ENCODE measurements around the gene CAP2.
"Not testable (repeated sequence)": the region's sequence is repeated elsewhere in the genome, so short reads cannot be mapped to it uniquely, and the experiment has no call there.

Gene CAP2

DNA sequence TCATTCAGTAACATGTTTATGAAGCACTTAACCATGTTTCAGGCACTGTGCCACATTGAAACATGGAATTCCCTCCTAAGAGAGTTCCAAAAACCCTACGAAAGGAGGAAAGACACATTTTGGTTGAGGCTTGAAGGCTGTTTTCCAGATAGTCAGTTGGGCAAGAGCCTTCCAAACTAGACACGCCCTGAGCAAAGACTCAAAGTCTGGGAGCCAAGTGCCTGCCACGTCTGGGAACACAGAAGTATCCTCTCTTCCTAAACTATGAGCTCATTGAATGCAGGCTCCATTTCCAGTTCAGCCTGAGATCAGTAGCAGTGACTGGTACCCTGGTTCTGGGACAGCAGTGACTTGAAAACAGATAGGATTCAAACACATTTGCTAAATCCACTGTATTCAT, 132.2 kb downstream of the CAP2 start:
- TF ChIP-seq, protein P1, sequence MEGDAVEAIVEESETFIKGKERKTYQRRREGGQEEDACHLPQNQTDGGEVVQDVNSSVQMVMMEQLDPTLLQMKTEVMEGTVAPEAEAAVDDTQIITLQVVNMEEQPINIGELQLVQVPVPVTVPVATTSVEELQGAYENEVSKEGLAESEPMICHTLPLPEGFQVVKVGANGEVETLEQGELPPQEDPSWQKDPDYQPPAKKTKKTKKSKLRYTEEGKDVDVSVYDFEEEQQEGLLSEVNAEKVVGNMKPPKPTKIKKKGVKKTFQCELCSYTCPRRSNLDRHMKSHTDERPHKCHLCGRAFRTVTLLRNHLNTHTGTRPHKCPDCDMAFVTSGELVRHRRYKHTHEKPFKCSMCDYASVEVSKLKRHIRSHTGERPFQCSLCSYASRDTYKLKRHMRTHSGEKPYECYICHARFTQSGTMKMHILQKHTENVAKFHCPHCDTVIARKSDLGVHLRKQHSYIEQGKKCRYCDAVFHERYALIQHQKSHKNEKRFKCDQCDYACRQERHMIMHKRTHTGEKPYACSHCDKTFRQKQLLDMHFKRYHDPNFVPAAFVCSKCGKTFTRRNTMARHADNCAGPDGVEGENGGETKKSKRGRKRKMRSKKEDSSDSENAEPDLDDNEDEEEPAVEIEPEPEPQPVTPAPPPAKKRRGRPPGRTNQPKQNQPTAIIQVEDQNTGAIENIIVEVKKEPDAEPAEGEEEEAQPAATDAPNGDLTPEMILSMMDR (IDR thresholded peaks at IDR 0.05; ENCODE audit: control extremely low read depth, extremely low read depth, low read depth, missing control alignments) = no peak
- CTCF ChIA-PET = interaction anchor here (1.1 kb wide), 1 partner anchor 23 kb away, joined by 3 read pairs; no protein-coding TSS in a partner anchor
- no peak for DNase-seq (ENCODE audit: extremely low spot score)
- POLR2A ChIA-PET = no interaction called here

GRCh38 chr6:17527076-17527475, 133.7 kb downstream of the CAP2 start:
- ChIA-PET POLR2A (no interaction called here), CTCF (no interaction called here)
- DNase-seq (ENCODE audit: extremely low spot score) = no peak
- TF ChIP-seq, protein P1 (IDR thresholded peaks at IDR 0.05; ENCODE audit: control extremely low read depth, extremely low read depth, low read depth, missing control alignments) = no peak

GRCh38 chr6:17530321-17530835, 137.0 kb downstream of the CAP2 start:
- ChIA-PET CTCF (interaction anchor here (2.3 kb wide), 1 partner anchor 10 kb away, joined by 8 read pairs; no protein-coding TSS in a partner anchor), POLR2A (no interaction called here)
- TF ChIP-seq, protein P1 (IDR thresholded peaks at IDR 0.05; ENCODE audit: control extremely low read depth, extremely low read depth, low read depth, missing control alignments) = no peak
- no peak for DNase-seq (ENCODE audit: extremely low spot score)

DNA sequence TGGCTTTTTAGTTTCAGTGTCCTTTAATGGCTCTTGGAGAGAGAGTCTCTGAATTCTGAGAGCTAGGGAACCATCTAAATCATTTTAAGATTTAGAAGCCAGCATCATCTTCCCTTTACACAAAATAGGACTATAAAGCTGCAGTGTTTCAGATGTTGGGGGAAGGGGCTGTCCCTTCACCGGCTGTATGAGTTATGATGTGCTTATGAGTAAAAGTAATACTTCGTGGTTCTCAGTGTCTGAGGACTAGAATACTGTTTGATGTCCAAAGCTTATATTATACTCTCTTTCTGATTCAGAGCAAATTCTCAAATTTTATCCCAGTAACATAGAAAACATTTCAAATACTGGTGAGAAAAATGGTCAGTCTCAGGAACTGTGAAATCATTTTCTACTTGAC, 143.2 kb downstream of the CAP2 start:
- peak; percentile 47 for DNase-seq (ENCODE audit: extremely low spot score)
- ChIA-PET CTCF (no interaction called here), POLR2A (no interaction called here)
- TF ChIP-seq, protein P1 (IDR thresholded peaks at IDR 0.05; ENCODE audit: control extremely low read depth, extremely low read depth, low read depth, missing control alignments) = no peak

- POLR2A ChIA-PET = no interaction called here
- DNase-seq (ENCODE audit: extremely low spot score) = no peak
- TF ChIP-seq, protein P1 (IDR thresholded peaks at IDR 0.05; ENCODE audit: control extremely low read depth, extremely low read depth, low read depth, missing control alignments) = no peak
- CTCF ChIA-PET = interaction anchor here (1.0 kb wide), 1 partner anchor 123 kb away, joined by 3 read pairs; no protein-coding TSS in a partner anchor
These were observed 148.8 kb downstream of the CAP2 start for GRCh38 chr6:17542243-17542642.

- DNase-seq (ENCODE audit: extremely low spot score); CTCF ChIA-PET; POLR2A ChIA-PET: not testable (repeated sequence)
These were observed 152.3 kb downstream of the CAP2 start for GRCh38 chr6:17545681-17546080.

- ChIA-PET CTCF (interaction anchor here (1.4 kb wide), 1 partner anchor 32 kb away, joined by 4 read pairs; no protein-coding TSS in a partner anchor), POLR2A (no interaction called here)
- TF ChIP-seq, protein P1 (IDR thresholded peaks at IDR 0.05; ENCODE audit: control extremely low read depth, extremely low read depth, low read depth, missing control alignments) = no peak
- DNase-seq (ENCODE audit: extremely low spot score) = no peak
These were observed 158.1 kb downstream of the CAP2 start for GRCh38 chr6:17551383-17551958.

All from GM10248 (cell line).